Measurements from ENCODE around the gene FER. TPM values are rescaled to one million over a fixed set of nuclear protein-coding genes. Genes with fewer than 3 reads are reported as not detected.

The FER gene
- polyA plus RNA-seq, 1 donor (not counting 4 experiments of a cell fraction or from before 2014, with no cell fraction given), result 17.1 TPM

DNA sequence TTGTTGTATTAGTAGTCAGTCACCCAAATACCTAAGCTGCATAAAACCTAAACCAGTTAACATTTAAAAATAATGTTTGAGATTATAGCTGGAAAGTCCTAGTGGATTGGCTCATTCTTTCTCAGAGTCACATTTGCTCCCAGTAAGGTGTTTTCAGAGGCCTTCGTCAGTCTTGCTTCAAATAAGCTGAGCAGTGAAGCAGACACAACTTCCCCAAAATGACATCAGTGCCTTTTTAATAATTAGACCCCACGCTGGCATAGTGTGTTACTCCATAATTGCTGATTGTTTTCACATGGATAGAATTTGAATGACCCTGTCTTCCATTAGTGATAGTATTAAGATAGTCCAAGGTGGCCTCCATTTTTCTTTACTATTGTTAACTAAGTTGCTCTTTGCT, 416.3 kb downstream of the FER start:
- DNase-seq (ENCODE audit: low read depth, low spot score) (no peak), FAIRE-seq (no peak)
- TF ChIP-seq, protein P1, sequence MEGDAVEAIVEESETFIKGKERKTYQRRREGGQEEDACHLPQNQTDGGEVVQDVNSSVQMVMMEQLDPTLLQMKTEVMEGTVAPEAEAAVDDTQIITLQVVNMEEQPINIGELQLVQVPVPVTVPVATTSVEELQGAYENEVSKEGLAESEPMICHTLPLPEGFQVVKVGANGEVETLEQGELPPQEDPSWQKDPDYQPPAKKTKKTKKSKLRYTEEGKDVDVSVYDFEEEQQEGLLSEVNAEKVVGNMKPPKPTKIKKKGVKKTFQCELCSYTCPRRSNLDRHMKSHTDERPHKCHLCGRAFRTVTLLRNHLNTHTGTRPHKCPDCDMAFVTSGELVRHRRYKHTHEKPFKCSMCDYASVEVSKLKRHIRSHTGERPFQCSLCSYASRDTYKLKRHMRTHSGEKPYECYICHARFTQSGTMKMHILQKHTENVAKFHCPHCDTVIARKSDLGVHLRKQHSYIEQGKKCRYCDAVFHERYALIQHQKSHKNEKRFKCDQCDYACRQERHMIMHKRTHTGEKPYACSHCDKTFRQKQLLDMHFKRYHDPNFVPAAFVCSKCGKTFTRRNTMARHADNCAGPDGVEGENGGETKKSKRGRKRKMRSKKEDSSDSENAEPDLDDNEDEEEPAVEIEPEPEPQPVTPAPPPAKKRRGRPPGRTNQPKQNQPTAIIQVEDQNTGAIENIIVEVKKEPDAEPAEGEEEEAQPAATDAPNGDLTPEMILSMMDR (optimal IDR thresholded peaks at IDR 0.05 in 1 of 3, IDR thresholded peaks at IDR 0.05 in 1 of 3, conservative IDR thresholded peaks at IDR 0.05 in 1 of 3; ENCODE audit: extremely low read depth in 1 of 3, insufficient read depth in 2 of 3, low read length in 3 of 3), result no peak
- no peak for TF ChIP-seq EZH2 (IDR thresholded peaks at IDR 0.05; ENCODE audit: low read length)
- H3K9me3 ChIP-seq (ENCODE audit: control insufficient read depth, low read depth, low read length), result no peaks in the 10 kb centered on the region
- H3K4me2 ChIP-seq (ENCODE audit: control insufficient read depth, extremely low read depth, insufficient read depth, low read depth, low read length), result no peak overlapping the region
- no peaks in the 10 kb centered on the region for H3K79me2 ChIP-seq (ENCODE audit: control insufficient read depth, insufficient read depth, low read length)
- H3K4me1 ChIP-seq (ENCODE audit: control insufficient read depth, extremely low read depth, insufficient read depth, low read length), result peaks cover 2% of the 10 kb centered on the region
- no peaks in the 10 kb centered on the region for H3K27me3 ChIP-seq (ENCODE audit: control insufficient read depth, extremely low read depth, insufficient read depth, low read length)
- no peak overlapping the region for H3K27ac ChIP-seq (ENCODE audit: control insufficient read depth, insufficient read depth, low read length)
- no peaks in the 10 kb centered on the region for H4K20me1 ChIP-seq (ENCODE audit: control insufficient read depth, extremely low read depth, insufficient read depth, low read length)
- no peak overlapping the region for H3K9ac ChIP-seq (ENCODE audit: control insufficient read depth, extremely low read depth, insufficient read depth, low read length)
- H3K36me3 ChIP-seq (ENCODE audit: control insufficient read depth in 2 of 2, extremely low read depth in 1 of 2, insufficient read depth in 2 of 2, low read length in 2 of 2), result no peaks in the 10 kb centered on the region
- no peaks in the 10 kb centered on the region for H3K9me1 ChIP-seq (ENCODE audit: control insufficient read depth, extremely low read depth, insufficient read depth, low read length)
- H3K4me3 ChIP-seq (ENCODE audit: control insufficient read depth in 2 of 3, extremely low read depth in 1 of 3, insufficient read depth in 2 of 3, low read depth in 1 of 3, low read length in 3 of 3), result no peak overlapping the region
- dilution Hi-C loops (cut with MboI; ENCODE audit: extremely low pct_ligation_motif_present, low sequenced_read_pairs), result no loop called here
- H2AFZ ChIP-seq (ENCODE audit: control insufficient read depth, low read length), result no peak overlapping the region

DNA sequence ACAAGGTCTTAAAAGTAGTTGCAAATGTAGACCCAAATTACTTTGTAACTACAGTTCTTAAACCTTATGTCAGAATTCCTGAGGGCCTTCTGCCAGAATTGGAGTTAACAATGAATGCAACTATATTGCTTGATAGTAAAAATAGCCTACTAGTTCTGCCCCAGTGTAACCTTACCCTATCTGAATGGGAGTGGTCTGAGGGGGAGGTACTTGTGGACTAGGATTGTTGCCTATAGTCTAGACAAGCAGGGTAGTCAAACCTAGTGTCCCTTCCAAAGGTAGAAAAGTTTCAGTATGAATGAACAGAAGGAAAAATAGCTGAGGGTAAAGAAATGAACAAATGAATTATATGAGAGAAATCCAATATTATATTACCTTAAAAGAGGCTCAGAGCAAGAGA, 419.9 kb downstream of the FER start:
- dilution Hi-C loops (cut with MboI; ENCODE audit: extremely low pct_ligation_motif_present, low sequenced_read_pairs), result no loop called here

More for the DNA sequence above, 419.9 kb downstream of the FER start:
- no peaks in the 10 kb centered on the region for H3K27me3 ChIP-seq (ENCODE audit: control insufficient read depth, extremely low read depth, insufficient read depth, low read length)
- no peak for DNase-seq (ENCODE audit: low read depth, low spot score)
- H3K4me3 ChIP-seq (ENCODE audit: control insufficient read depth in 2 of 3, extremely low read depth in 1 of 3, insufficient read depth in 2 of 3, low read depth in 1 of 3, low read length in 3 of 3), result no peak overlapping the region
- no peak for FAIRE-seq
- H3K79me2 ChIP-seq (ENCODE audit: control insufficient read depth, insufficient read depth, low read length), result no peaks in the 10 kb centered on the region
- no peaks in the 10 kb centered on the region for H3K9me1 ChIP-seq (ENCODE audit: control insufficient read depth, extremely low read depth, insufficient read depth, low read length)
- no peaks in the 10 kb centered on the region for H4K20me1 ChIP-seq (ENCODE audit: control insufficient read depth, extremely low read depth, insufficient read depth, low read length)
- no peak overlapping the region for H3K9ac ChIP-seq (ENCODE audit: control insufficient read depth, extremely low read depth, insufficient read depth, low read length)
- H3K36me3 ChIP-seq (ENCODE audit: control insufficient read depth in 2 of 2, extremely low read depth in 1 of 2, insufficient read depth in 2 of 2, low read length in 2 of 2), result no peaks in the 10 kb centered on the region
- H3K4me2 ChIP-seq (ENCODE audit: control insufficient read depth, extremely low read depth, insufficient read depth, low read depth, low read length), result no peak overlapping the region
- no peak overlapping the region for H3K27ac ChIP-seq (ENCODE audit: control insufficient read depth, insufficient read depth, low read length)
- H3K9me3 ChIP-seq (ENCODE audit: control insufficient read depth, low read depth, low read length), result no peaks in the 10 kb centered on the region
- no peak overlapping the region for H2AFZ ChIP-seq (ENCODE audit: control insufficient read depth, low read length)
- no peaks in the 10 kb centered on the region for H3K4me1 ChIP-seq (ENCODE audit: control insufficient read depth, extremely low read depth, insufficient read depth, low read length)
- no peak for TF ChIP-seq EZH2 (IDR thresholded peaks at IDR 0.05; ENCODE audit: low read length)
- TF ChIP-seq, protein P1 (optimal IDR thresholded peaks at IDR 0.05 in 1 of 3, IDR thresholded peaks at IDR 0.05 in 1 of 3, conservative IDR thresholded peaks at IDR 0.05 in 1 of 3; ENCODE audit: extremely low read depth in 1 of 3, insufficient read depth in 2 of 3, low read length in 3 of 3), result no peak

Data from keratinocyte (primary cell).